PFSK-1 (cell line): ENCODE measurements around the gene PDCD7.

ENCODE experiments used
- POLR2AphosphoS5 ChIP-seq: IDR thresholded peaks from 2 replicates; pipeline ENCODE4 v1.6.1; 2012; ENCODE audit warnings: low read depth, mild to moderate bottlenecking, control low read depth, low read length, moderate library complexity
- REST ChIP-seq, 2 experiments: IDR thresholded peaks; 2 replicates each; pipeline versions ENCODE4 v1.6.1 to v1.8.0; 2011 to 2012; ENCODE audit warnings: low read depth in 2 of 2, low read length in 2 of 2, control low read depth in 1 of 2, inconsistent platforms in 1 of 2, mild to moderate bottlenecking in 1 of 2, moderate library complexity in 1 of 2; ENCODE audit not compliant: insufficient read depth in 1 of 2
- SIN3A ChIP-seq: IDR thresholded peaks from 2 replicates; pipeline ENCODE4 v1.6.1; 2012; ENCODE audit warnings: mild to moderate bottlenecking, low read length, moderate library complexity, borderline replicate concordance; ENCODE audit not compliant: insufficient read depth
- TAF1 ChIP-seq: IDR thresholded peaks from 2 replicates; pipeline ENCODE4 v1.6.1; 2012; ENCODE audit warnings: low read length, control low read depth, borderline replicate concordance; ENCODE audit not compliant: insufficient read depth

- TF ChIP-seq TAF1 (no peak), POLR2AphosphoS5 (no peak), REST (IDR thresholded peaks at IDR 0.05; ENCODE audit: insufficient read depth in 1 of 2, low read depth in 2 of 2, low read length in 2 of 2) (no peak), SIN3A (no peak)
Observed at GRCh38 chr15:65087411-65087810, 46.2 kb downstream of the PDCD7 start.
